ENCODE results near the gene CRP.

DNA sequence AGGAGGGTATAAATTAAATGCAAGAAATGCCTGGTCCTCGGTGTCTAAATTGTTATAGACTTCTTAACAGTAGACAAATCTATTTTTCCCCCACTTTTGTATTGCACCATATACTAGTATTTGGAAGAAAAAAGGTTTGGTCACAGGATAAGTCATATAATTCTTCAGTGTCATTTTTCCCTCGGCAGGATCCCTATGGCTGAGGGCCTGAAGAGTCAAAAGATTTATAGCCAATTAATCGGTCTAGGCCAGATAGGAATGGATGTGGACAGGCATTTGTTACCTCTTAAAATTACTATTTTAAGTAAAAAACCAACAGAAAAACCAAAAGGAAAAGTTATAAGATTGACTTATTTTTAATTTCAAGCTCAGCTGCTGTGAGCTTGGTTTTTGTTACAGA lies 45.6 kb downstream of the CRP start:
- TF ChIP-seq, protein P1, sequence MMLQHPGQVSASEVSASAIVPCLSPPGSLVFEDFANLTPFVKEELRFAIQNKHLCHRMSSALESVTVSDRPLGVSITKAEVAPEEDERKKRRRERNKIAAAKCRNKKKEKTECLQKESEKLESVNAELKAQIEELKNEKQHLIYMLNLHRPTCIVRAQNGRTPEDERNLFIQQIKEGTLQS (CRISPR knock-in tag; conservative IDR thresholded peaks at IDR 0.05), result no peak
- TF ChIP-seq NFYB (CRISPR knock-in tag; conservative IDR thresholded peaks at IDR 0.05; ENCODE audit: low read depth), result no peak
- no peak for TF ChIP-seq TEAD1 (CRISPR knock-in tag; IDR thresholded peaks at IDR 0.05)
- TF ChIP-seq, protein P2, sequence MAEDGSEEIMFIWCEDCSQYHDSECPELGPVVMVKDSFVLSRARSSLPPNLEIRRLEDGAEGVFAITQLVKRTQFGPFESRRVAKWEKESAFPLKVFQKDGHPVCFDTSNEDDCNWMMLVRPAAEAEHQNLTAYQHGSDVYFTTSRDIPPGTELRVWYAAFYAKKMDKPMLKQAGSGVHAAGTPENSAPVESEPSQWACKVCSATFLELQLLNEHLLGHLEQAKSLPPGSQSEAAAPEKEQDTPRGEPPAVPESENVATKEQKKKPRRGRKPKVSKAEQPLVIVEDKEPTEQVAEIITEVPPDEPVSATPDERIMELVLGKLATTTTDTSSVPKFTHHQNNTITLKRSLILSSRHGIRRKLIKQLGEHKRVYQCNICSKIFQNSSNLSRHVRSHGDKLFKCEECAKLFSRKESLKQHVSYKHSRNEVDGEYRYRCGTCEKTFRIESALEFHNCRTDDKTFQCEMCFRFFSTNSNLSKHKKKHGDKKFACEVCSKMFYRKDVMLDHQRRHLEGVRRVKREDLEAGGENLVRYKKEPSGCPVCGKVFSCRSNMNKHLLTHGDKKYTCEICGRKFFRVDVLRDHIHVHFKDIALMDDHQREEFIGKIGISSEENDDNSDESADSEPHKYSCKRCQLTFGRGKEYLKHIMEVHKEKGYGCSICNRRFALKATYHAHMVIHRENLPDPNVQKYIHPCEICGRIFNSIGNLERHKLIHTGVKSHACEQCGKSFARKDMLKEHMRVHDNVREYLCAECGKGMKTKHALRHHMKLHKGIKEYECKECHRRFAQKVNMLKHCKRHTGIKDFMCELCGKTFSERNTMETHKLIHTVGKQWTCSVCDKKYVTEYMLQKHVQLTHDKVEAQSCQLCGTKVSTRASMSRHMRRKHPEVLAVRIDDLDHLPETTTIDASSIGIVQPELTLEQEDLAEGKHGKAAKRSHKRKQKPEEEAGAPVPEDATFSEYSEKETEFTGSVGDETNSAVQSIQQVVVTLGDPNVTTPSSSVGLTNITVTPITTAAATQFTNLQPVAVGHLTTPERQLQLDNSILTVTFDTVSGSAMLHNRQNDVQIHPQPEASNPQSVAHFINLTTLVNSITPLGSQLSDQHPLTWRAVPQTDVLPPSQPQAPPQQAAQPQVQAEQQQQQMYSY (CRISPR knock-in tag; IDR thresholded peaks at IDR 0.05), result no peak
- no peak for TF ChIP-seq CTCF (IDR thresholded peaks at IDR 0.05)
